Hematopoietic multipotent progenitor cell (in vitro differentiated cells): ENCODE data around the gene NFATC1. TPM values are rescaled to one million over a fixed set of nuclear protein-coding genes. Genes with fewer than 3 reads are reported as not detected.

Experiments
- DNase-seq, 3 donors: peaks; one replicate each; pipeline ENCODE4 v3.0.0-alpha.2; 2011 to 2015; ENCODE audit warnings: low read depth in 2 of 3, low spot score in 2 of 3
- total RNA-seq: library from RNA; depleted of rRNA; stranded (reverse); fragments of >200 nt; gene quantifications from one replicate; pipeline ENCODE4 v1.2.3, GENCODE V29; 2012

NFATC1 gene
- total RNA-seq, 1 donor: 49.3 TPM

GRCh38 chr18:79512461-79513380 is 117.0 kb downstream of the NFATC1 start:
- no peak for DNase-seq

GRCh38 chr18:79513381-79514081 is 117.8 kb downstream of the NFATC1 start:
- no peak for DNase-seq

GRCh38 chr18:79515331-79515730 is 119.6 kb downstream of the NFATC1 start:
- DNase-seq: no peak

- DNase-seq: no peak
Observed at GRCh38 chr18:79515944-79516351, 120.2 kb downstream of the NFATC1 start.

DNA sequence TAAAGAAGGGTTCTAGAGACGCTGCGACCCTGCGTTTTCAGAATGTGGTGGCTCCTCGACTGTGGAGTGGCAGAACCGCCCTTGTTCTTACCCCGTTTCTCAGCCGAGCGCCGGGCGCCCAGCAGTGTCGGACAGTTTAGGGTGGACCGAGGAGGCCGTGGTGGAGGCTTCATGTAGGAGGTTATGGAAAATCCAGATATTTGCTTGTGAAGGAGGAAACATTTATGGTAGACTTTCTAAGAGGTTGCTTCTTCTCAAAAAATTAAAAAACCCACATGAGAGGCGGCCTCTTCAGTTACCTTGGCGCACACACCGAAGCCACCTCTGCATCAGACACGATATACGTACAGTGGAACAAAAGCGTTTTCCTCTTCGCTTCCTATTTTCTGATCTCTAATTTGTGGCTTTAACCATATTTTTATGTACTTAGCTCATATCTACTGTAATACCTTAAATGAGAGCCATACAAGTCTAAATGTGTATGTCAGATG is 120.8 kb downstream of the NFATC1 start:
- no peak for DNase-seq

DNA sequence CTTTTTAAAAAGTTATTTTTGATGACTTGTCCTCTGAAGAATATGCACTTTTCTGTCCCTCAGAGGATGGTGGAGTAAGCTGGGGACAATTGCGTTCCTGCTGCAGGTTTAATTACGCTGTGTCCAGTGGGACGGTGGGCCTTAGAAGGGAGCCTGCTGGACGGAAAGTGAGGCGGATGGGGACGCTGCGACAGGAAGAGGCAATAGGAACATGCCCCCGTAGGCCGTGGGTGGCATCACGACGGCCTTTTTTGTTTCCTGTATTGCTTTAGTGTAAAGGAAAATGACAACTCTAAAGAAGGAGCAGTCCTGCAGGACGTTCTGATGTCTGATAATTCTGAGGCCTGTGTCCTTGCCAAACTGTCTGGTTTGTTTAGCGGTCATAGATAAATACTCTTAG is 121.6 kb downstream of the NFATC1 start:
- DNase-seq: no peak

DNA sequence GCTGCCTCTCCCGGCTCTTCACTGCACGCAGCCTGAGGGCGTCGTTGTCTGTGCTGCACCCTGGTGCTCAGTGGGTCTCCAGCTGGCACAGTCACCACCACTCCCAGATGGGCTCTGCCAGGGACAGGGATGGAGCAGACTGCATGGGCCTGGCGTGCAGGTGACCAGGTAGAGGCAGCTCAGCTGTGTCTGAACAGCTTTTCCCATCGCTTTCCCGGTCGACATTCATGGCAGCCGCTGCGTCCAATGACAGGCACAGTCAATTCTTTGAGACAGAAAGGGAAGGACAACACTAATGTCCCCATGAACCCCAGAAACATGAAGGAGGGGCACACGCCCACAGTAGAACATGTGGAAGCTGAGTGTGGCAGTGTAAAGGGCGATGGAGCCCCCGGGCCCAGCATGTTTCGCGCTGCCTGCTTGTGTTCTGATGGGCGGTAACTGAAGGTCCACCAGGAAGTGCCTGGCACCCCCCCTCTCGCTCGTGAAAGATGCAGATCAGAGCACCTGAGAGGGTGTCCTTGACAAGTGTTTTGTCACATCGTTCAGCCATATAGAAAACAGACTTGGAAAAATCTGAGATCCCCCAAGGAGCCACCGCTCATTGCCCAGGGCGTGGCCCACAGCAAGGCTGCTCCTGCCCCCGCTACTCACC is 122.4 kb downstream of the NFATC1 start:
- no peak for DNase-seq

GRCh38 chr18:79518683-79519128 is 123.0 kb downstream of the NFATC1 start:
- DNase-seq: no peak

GRCh38 chr18:79519751-79520477 is 124.2 kb downstream of the NFATC1 start:
- DNase-seq: peak in 2 of 3 donors; percentile 73 to 78

GRCh38 chr18:79520478-79521390 is 125.0 kb downstream of the NFATC1 start:
- no peak for DNase-seq

DNA sequence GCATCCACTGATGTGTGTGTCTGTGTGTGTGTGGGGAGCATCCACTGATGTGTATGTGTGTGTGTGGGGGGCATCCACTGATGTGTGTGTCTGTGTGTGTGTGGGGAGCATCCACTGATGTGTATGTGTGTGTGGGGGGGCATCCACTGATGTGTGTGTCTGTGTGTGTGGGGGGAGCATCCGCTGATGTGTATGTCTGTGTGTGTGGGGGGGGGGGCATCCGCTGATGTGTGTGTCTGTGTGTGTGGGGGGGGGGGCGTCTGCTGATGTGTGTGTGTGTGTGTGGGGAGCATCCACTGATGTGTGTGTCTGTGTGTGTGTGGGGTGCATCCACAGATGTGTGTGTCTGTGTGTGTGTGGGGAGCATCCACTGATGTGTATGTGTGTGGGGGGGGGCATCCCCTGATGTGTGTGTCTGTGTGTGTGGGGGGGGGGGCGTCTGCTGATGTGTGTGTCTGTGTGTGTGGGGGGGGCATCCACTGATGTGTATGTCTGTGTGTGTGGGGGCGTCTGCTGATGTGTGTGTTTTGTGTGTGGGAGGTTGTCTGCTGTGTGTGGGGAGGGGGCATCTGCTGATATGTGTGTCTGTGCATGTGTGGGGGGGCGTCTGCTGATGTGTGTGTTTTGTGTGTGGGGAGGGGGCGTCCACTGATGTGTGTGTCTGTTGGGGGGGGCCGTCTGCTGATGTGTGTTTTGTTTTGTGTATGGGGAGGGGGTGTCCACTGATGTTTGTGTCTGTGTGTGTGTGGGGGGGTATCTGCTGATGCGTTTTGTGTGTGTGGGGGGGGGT is 125.9 kb downstream of the NFATC1 start:
- no peak for DNase-seq

GRCh38 chr18:79522451-79523205 is 126.9 kb downstream of the NFATC1 start:
- DNase-seq: no peak

DNA sequence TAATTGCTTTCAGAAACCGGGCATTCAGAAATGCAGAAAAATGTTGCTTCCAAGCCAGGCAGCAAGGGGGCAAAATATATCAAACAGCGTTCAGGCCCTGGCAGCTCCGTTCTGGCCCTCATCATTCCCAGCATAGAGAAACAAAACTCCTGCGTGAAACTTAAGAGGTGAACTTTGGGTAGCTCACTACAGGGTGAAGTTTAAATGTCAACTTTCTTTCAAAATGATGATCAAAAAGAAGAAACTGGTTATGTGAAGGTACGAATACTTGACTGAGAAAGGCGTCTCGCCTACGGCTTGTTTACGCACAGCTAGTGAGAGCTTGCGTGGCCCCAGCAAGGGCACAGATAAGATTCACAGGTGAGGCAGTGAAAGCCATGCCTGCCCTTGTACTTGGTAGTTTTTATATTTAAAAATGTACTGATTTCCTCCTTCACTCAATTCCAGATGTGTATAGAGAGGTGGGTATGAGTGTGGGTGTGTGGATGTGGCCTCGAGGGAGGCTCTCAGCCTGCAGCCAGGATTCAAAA is 127.5 kb downstream of the NFATC1 start:
- no peak for DNase-seq

DNA sequence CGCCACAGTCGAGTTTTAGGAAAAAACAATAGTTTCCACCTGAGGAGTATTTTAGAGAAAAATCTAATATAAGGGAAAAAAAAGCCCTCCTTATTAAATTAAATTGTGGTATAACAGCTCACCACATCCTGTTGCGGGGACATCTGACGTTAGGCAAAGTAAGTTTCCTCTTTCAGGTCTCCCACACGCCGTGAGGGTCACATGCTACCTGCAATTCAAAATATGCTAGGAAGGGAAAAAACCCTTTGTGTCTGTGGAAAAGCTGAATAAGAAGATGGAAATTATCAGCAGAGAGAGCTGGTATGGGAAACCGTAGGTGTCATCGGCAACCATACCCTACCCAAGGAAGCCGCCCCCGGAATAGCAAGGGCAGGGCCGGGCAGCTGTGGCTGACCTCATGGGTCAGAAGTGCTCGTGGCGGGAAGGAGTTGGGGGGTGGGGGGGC is 128.0 kb downstream of the NFATC1 start:
- peak; percentile 62 to 87 (median 85) for DNase-seq

DNA sequence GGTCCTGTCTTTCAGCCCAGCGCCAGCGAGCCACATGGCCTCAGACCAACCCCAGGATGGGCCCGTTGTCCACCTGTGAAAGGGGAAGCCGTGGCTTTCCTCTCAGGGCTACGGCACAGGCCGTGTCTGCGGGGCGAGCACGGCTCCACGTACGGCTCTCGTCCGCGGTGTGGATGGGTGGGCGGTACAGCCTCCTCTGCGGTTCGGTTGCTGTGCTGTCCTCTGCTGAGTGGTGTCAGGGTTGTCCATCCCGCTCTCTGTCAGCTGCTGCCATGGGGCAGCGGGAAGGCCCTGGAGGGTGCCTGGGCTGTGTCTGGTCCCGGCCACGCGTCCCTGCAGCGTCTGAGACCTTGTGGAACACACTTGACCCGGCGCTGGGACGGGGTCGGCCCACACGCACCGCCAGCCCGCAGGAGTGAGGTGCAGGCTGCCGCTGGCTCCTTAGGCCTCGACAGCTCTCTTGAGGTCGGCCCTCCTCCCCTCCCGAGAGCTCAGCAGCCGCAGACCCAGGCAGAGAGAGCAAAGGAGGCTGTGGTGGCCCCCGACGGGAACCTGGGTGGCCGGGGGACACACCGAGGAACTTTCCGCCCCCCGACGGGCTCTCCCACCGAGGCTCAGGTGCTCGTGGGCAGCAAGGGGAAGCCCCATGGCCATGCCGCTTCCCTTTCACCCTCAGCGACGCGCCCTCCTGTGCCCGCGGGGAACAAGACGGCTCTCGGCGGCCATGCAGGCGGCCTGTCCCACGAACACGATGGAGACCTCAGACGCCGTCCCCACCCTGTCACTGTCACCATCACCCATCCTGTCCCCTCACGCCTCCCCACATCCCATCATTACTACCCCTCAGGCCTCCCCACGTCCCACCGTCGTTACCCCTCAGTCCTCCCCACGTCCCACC is 128.7 kb downstream of the NFATC1 start:
- peak in 1 of 3 donors; percentile 29 for DNase-seq
